GM04504 (cell line): Measurements from ENCODE around the gene HTRA3.

Experiments
- DNase-seq: peaks from one replicate; pipeline ENCODE4 v3.0.0-alpha.2; 2012; ENCODE audit warnings: low read depth

Gene HTRA3

GRCh38 chr4:8308856-8309771 is 39.6 kb downstream of the HTRA3 start:
- DNase-seq: no peak

- DNase-seq: no peak
These were observed 40.8 kb downstream of the HTRA3 start for GRCh38 chr4:8310306-8310705.

- DNase-seq: no peak
These were observed 41.8 kb downstream of the HTRA3 start for GRCh38 chr4:8311101-8312068.

- no peak for DNase-seq
These were observed 42.5 kb downstream of the HTRA3 start for GRCh38 chr4:8312069-8312445.

GRCh38 chr4:8312976-8313375 is 43.4 kb downstream of the HTRA3 start:
- no peak for DNase-seq

- no peak for DNase-seq
These were observed 45.2 kb downstream of the HTRA3 start for GRCh38 chr4:8314691-8315255.

- peak; percentile 65 for DNase-seq
These were observed 46.1 kb downstream of the HTRA3 start for GRCh38 chr4:8315435-8316250.

GRCh38 chr4:8316251-8316771 is 46.8 kb downstream of the HTRA3 start:
- no peak for DNase-seq

- no peak for DNase-seq
These were observed 47.4 kb downstream of the HTRA3 start for GRCh38 chr4:8316911-8317351.

- DNase-seq: no peak
These were observed 47.9 kb downstream of the HTRA3 start for GRCh38 chr4:8317474-8317873.

- DNase-seq: no peak
These were observed 49.0 kb downstream of the HTRA3 start for GRCh38 chr4:8318509-8318908.

- DNase-seq: no peak
These were observed 49.5 kb downstream of the HTRA3 start for GRCh38 chr4:8319061-8319460.

GRCh38 chr4:8319731-8320385 is 50.3 kb downstream of the HTRA3 start:
- peak; percentile 57 for DNase-seq

GRCh38 chr4:8320386-8320750 is 50.8 kb downstream of the HTRA3 start:
- DNase-seq: no peak

- no peak for DNase-seq
These were observed 51.7 kb downstream of the HTRA3 start for GRCh38 chr4:8321220-8321619.

- DNase-seq: no peak
These were observed 52.2 kb downstream of the HTRA3 start for GRCh38 chr4:8321771-8322170.

GRCh38 chr4:8322794-8323704 is 53.5 kb downstream of the HTRA3 start:
- DNase-seq: no peak

GRCh38 chr4:8323947-8324555 is 54.5 kb downstream of the HTRA3 start:
- DNase-seq: no peak

- DNase-seq: no peak
These were observed 55.2 kb downstream of the HTRA3 start for GRCh38 chr4:8324640-8325239.
